DND-41 (cell line): ENCODE data around the gene GRIA4.

Experiments used
- CTCF ChIP-seq: IDR thresholded peaks from 2 replicates; pipeline ENCODE4 v1.5.1; 2012; ENCODE audit warnings: borderline replicate concordance, low read length, moderate library complexity, mild to moderate bottlenecking; ENCODE audit not compliant: poor library complexity, severe bottlenecking; ENCODE audit errors: extremely low read depth
- EZH2 ChIP-seq: IDR thresholded peaks from 3 replicates; pipeline ENCODE4 v1.6.1; 2012; ENCODE audit warnings: borderline replicate concordance, low read depth, mild to moderate bottlenecking, moderate library complexity, low read length, inconsistent platforms; ENCODE audit not compliant: severe bottlenecking

DNA sequence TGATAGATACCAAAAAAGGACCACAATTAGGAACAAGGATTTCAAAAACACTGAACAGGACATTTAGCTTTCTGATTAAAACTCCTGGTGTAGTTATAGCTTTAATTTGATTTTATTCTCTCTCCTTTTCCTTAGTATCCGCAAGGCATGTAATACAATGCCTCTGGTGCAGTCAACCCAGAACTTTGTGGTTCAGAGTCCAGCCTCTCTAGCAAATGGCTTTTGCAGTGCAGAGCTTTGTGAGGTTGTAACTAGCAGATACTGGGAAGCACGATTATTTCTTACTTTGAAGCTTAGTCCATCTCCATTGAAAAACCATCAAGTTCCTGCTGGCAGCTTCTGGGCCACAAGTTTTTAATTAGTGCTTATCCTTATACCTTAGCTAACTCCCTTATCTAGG, 79.8 kb downstream of the GRIA4 start:
- TF ChIP-seq CTCF, result no peak
- TF ChIP-seq EZH2, result no peak
